OCI-LY1 (cell line): ENCODE results near the gene SLC5A3.

Experiments
- H2AFZ ChIP-seq: fragments of 200-600 bp; sonication (generic), shearing (Covaris generic); 2 replicates; pipeline ENCODE4 v1.6.0; 2014; ENCODE audit warnings: antibody characterized with exemption, mild to moderate bottlenecking, low read length
- H3F3A ChIP-seq: fragments of 200-600 bp; sonication (generic), shearing (Covaris generic); 2 replicates; pipeline ENCODE4 v1.6.0; 2014; ENCODE audit warnings: mild to moderate bottlenecking, antibody characterized with exemption, low read length, moderate library complexity; ENCODE audit not compliant: insufficient read depth
- H3K27ac ChIP-seq: fragments of 200-600 bp; sonication (generic); 2 replicates; pipeline ENCODE4 v1.5.1; 2014; ENCODE audit warnings: low read length, mixed run types, mild to moderate bottlenecking, low read depth; ENCODE audit not compliant: poor library complexity, severe bottlenecking
- H3K27me3 ChIP-seq: fragments of 200-600 bp; sonication (generic); 2 replicates; pipeline ENCODE4 v1.6.0; 2014; ENCODE audit warnings: antibody characterized with exemption, mild to moderate bottlenecking, low read length, moderate library complexity; ENCODE audit not compliant: insufficient read depth
- H3K36me3 ChIP-seq: fragments of 200-600 bp; sonication (generic); 2 replicates; pipeline ENCODE4 v1.6.1; 2014; ENCODE audit warnings: mild to moderate bottlenecking, antibody characterized with exemption, low read length, moderate library complexity, mixed read lengths; ENCODE audit not compliant: insufficient read depth
- H3K4me1 ChIP-seq: fragments of 200-600 bp; sonication (generic); 2 replicates; pipeline ENCODE4 v1.5.1; 2014; ENCODE audit warnings: mild to moderate bottlenecking, low read length, moderate library complexity; ENCODE audit not compliant: insufficient read depth, severe bottlenecking
- H3K4me2 ChIP-seq: fragments of 200-600 bp; sonication (generic), shearing (Covaris generic); 2 replicates; pipeline ENCODE4 v1.6.1; 2014; ENCODE audit warnings: low read length
- H3K4me3 ChIP-seq: fragments of 200-600 bp; sonication (generic); 2 replicates; pipeline ENCODE4 v1.5.1; 2014; ENCODE audit warnings: low read length, low read depth, mild to moderate bottlenecking, mixed read lengths; ENCODE audit not compliant: poor library complexity, severe bottlenecking
- H3K79me2 ChIP-seq: fragments of 200-600 bp; shearing (Covaris generic); 2 replicates; pipeline ENCODE4 v1.6.1; 2016; ENCODE audit warnings: mixed run types, low read length, mixed read lengths; ENCODE audit not compliant: insufficient read depth
- H3K9ac ChIP-seq: fragments of 200-600 bp; sonication (generic), shearing (Covaris generic); 2 replicates; pipeline ENCODE4 v1.6.1; 2014; ENCODE audit warnings: mild to moderate bottlenecking, low read length, mixed read lengths
- H3K9me2 ChIP-seq: fragments of 200-600 bp; sonication (generic), shearing (Covaris generic); 2 replicates; pipeline ENCODE4 v1.6.1; 2014; ENCODE audit warnings: low read depth, mild to moderate bottlenecking, low read length, mixed read lengths
- H3K9me3 ChIP-seq: fragments of 200-600 bp; shearing (Covaris generic); 2 replicates; pipeline ENCODE4 v1.6.1; 2014; ENCODE audit warnings: low read length, mixed read lengths
- H4K20me1 ChIP-seq: fragments of 200-600 bp; sonication (generic), shearing (Covaris generic); 2 replicates; pipeline ENCODE4 v1.6.0; 2016; ENCODE audit warnings: mild to moderate bottlenecking, low read length; ENCODE audit not compliant: insufficient read depth
- CTCF ChIP-seq: fragments of 200-600 bp; sonication (generic), shearing (Covaris generic); IDR thresholded peaks from 2 replicates; pipeline ENCODE4 v1.5.1; 2017; ENCODE audit warnings: mild to moderate bottlenecking, antibody characterized with exemption, low read length, moderate library complexity, mixed read lengths
- EZH2 ChIP-seq: fragments of 200-600 bp; sonication (generic), shearing (Covaris generic); IDR thresholded peaks from 2 replicates; pipeline ENCODE4 v1.8.0; 2017; ENCODE audit warnings: borderline replicate concordance, mixed run types, mild to moderate bottlenecking, antibody characterized with exemption, low read length, moderate library complexity, mixed read lengths

Gene SLC5A3

GRCh38 chr21:34073749-34074282, 438 bp downstream of the SLC5A3 start:
- peaks cover 53% of the 10 kb centered on the region for H3K4me1 ChIP-seq
- H2AFZ ChIP-seq, result no peak overlapping the region
- no peaks in the 10 kb centered on the region for H3K27me3 ChIP-seq
- peak overlapping the region; percentile 89 for H3K4me3 ChIP-seq
- H3K36me3 ChIP-seq, result peaks cover 42% of the 10 kb centered on the region
- H3K9ac ChIP-seq, result peak overlapping the region; percentile 88
- H3K79me2 ChIP-seq, result peaks cover 48% of the 10 kb centered on the region
- peak overlapping the region; percentile 87 for H3K4me2 ChIP-seq
- TF ChIP-seq CTCF (no peak), EZH2 (no peak)
- H3K27ac ChIP-seq, result peak overlapping the region; percentile 29
- no peaks in the 10 kb centered on the region for H3K9me3 ChIP-seq
- H3K9me2 ChIP-seq, result no peaks in the 10 kb centered on the region
- H4K20me1 ChIP-seq, result no peaks in the 10 kb centered on the region
- no peaks in the 10 kb centered on the region for H3F3A ChIP-seq

- Histone ChIP-seq H3K9me2 (no peaks in the 10 kb centered on the region), H3K9me3 (no peaks in the 10 kb centered on the region), H3K9ac (peak overlapping the region; percentile 88), H4K20me1 (no peaks in the 10 kb centered on the region), H3K79me2 (peaks cover 54% of the 10 kb centered on the region), H3K36me3 (peaks cover 47% of the 10 kb centered on the region), H3K4me2 (peak overlapping the region; percentile 87), H3K27ac (peak overlapping the region; percentile 29), H3K27me3 (no peaks in the 10 kb centered on the region), H3F3A (no peaks in the 10 kb centered on the region), H3K4me1 (peaks cover 57% of the 10 kb centered on the region), H3K4me3 (peak overlapping the region; percentile 89), H2AFZ (no peak overlapping the region)
- TF ChIP-seq CTCF, result no peak; the same call in 1 of the 2 replicates
- no peak for TF ChIP-seq EZH2
Measured at GRCh38 chr21:34074283-34075090, 1.1 kb downstream of the SLC5A3 start.

GRCh38 chr21:34075091-34075425, 1.7 kb downstream of the SLC5A3 start:
- H3K9me3 ChIP-seq, result no peaks in the 10 kb centered on the region
- H3K9me2 ChIP-seq, result no peaks in the 10 kb centered on the region
- H3K4me3 ChIP-seq, result peak overlapping the region; percentile 89
- TF ChIP-seq EZH2 (no peak), CTCF (no peak)
- peaks cover 60% of the 10 kb centered on the region for H3K4me1 ChIP-seq
- H3K27ac ChIP-seq, result no peak overlapping the region
- peak overlapping the region; percentile 87 for H3K4me2 ChIP-seq
- no peaks in the 10 kb centered on the region for H4K20me1 ChIP-seq
- H3F3A ChIP-seq, result no peaks in the 10 kb centered on the region
- H3K79me2 ChIP-seq, result peaks cover 60% of the 10 kb centered on the region
- no peak overlapping the region for H2AFZ ChIP-seq
- H3K36me3 ChIP-seq, result peaks cover 51% of the 10 kb centered on the region
- H3K27me3 ChIP-seq, result no peaks in the 10 kb centered on the region
- peak overlapping the region; percentile 88 for H3K9ac ChIP-seq
